Effector memory CD8-positive, alpha-beta T cell (primary cell): ENCODE measurements around the gene VPS13D.

Source experiments
- ATAC-seq: fragments of 150-1000 bp; cut with Tn5 transposase; replicated peaks from 2 replicates; pipeline ENCODE4 v1.10.0; 2021; ENCODE audit warnings: mild to moderate bottlenecking, moderate library complexity
- DNase-seq, 3 experiments: peaks; one replicate each; pipeline ENCODE4 v3.0.0; 2021
- H3K27ac Mint-ChIP-seq, 2 donors: one replicate each; pipeline ENCODE4 v1.8.0; 2022; ENCODE audit warnings: mild to moderate bottlenecking in 2 of 2, mixed read lengths in 2 of 2, moderate library complexity in 2 of 2
- H3K27me3 Mint-ChIP-seq, 2 donors: one replicate each; pipeline ENCODE4 v1.8.0; 2022; ENCODE audit warnings: mixed read lengths in 2 of 2
- H3K36me3 Mint-ChIP-seq: one replicate; pipeline ENCODE4 v1.8.0; 2022; ENCODE audit warnings: mild to moderate bottlenecking, moderate library complexity, mixed read lengths; ENCODE audit not compliant: insufficient read depth
- H3K4me1 Mint-ChIP-seq, 2 donors: one replicate each; pipeline ENCODE4 v1.8.0; 2022; ENCODE audit warnings: low read depth in 2 of 2, mixed read lengths in 2 of 2
- H3K4me3 Mint-ChIP-seq, 2 donors: one replicate each; pipeline ENCODE4 v1.8.0; 2022; ENCODE audit warnings: mild to moderate bottlenecking in 2 of 2, mixed read lengths in 2 of 2, moderate library complexity in 2 of 2
- H3K9me3 Mint-ChIP-seq, 2 donors: one replicate each; pipeline ENCODE4 v1.8.0; 2022; ENCODE audit warnings: mixed read lengths in 2 of 2

Gene VPS13D

GRCh38 chr1:12505231-12505630 lies 275.4 kb downstream of the VPS13D start:
- ATAC-seq (no peak), DNase-seq (no peak)
- no peak overlapping the region for H3K4me3 Mint-ChIP-seq
- no peaks in the 10 kb centered on the region for H3K9me3 Mint-ChIP-seq
- peak overlapping the region in 1 of 2 donors; percentile 55 for H3K27ac Mint-ChIP-seq
- H3K27me3 Mint-ChIP-seq, result no peaks in the 10 kb centered on the region
- peaks cover 9 to 12% of the 10 kb centered on the region in 2 donors for H3K4me1 Mint-ChIP-seq
- H3K36me3 Mint-ChIP-seq, result peaks cover 12% of the 10 kb centered on the region

GRCh38 chr1:12505639-12506280 lies 275.9 kb downstream of the VPS13D start:
- Mint-ChIP-seq H3K9me3 (no peaks in the 10 kb centered on the region), H3K4me3 (no peak overlapping the region), H3K27ac (peak overlapping the region in 1 of 2 donors; percentile 55), H3K27me3 (no peaks in the 10 kb centered on the region), H3K4me1 (peaks cover 14 to 17% of the 10 kb centered on the region in 2 donors), H3K36me3 (peaks cover 17% of the 10 kb centered on the region)
- no peak for DNase-seq
- no peak for ATAC-seq

GRCh38 chr1:12506281-12507280 lies 276.8 kb downstream of the VPS13D start:
- Mint-ChIP-seq H3K27me3 (no peaks in the 10 kb centered on the region), H3K4me1 (peaks cover 18 to 21% of the 10 kb centered on the region in 2 donors), H3K4me3 (no peak overlapping the region), H3K27ac (peak overlapping the region in 1 of 2 donors; percentile 23), H3K36me3 (peaks cover 18% of the 10 kb centered on the region), H3K9me3 (no peaks in the 10 kb centered on the region)
- ATAC-seq (no peak), DNase-seq (no peak)

GRCh38 chr1:12507631-12508030 lies 277.8 kb downstream of the VPS13D start:
- Mint-ChIP-seq H3K27me3 (no peaks in the 10 kb centered on the region), H3K4me3 (no peak overlapping the region), H3K36me3 (peaks cover 18% of the 10 kb centered on the region), H3K4me1 (peaks cover 17% of the 10 kb centered on the region in 2 donors), H3K9me3 (no peaks in the 10 kb centered on the region), H3K27ac (peak overlapping the region in 1 of 2 donors; percentile 49)
- DNase-seq, result no peak
- no peak for ATAC-seq

- H3K27ac Mint-ChIP-seq, result peak overlapping the region in 1 of 2 donors; percentile 23
- ATAC-seq (no peak), DNase-seq (no peak)
- H3K36me3 Mint-ChIP-seq, result peaks cover 18% of the 10 kb centered on the region
- H3K27me3 Mint-ChIP-seq, result no peaks in the 10 kb centered on the region
- H3K4me3 Mint-ChIP-seq, result peak overlapping the region in 1 of 2 donors; percentile 14
- H3K4me1 Mint-ChIP-seq, result peaks cover 17 to 22% of the 10 kb centered on the region in 2 donors
- peaks cover 0 to 3% of the 10 kb centered on the region in 2 donors for H3K9me3 Mint-ChIP-seq
Measured at GRCh38 chr1:12508849-12509248, 279.0 kb downstream of the VPS13D start.

- ATAC-seq (no peak), DNase-seq (no peak)
- peaks cover 17 to 22% of the 10 kb centered on the region in 2 donors for H3K4me1 Mint-ChIP-seq
- H3K27me3 Mint-ChIP-seq, result no peaks in the 10 kb centered on the region
- H3K4me3 Mint-ChIP-seq, result peak overlapping the region; percentile 57 to 70
- H3K27ac Mint-ChIP-seq, result peak overlapping the region; percentile 93 to 96
- peaks cover 0 to 3% of the 10 kb centered on the region in 2 donors for H3K9me3 Mint-ChIP-seq
- peaks cover 9% of the 10 kb centered on the region for H3K36me3 Mint-ChIP-seq
Measured at GRCh38 chr1:12511128-12511484, 281.3 kb downstream of the VPS13D start.

GRCh38 chr1:12511516-12512468 lies 282.0 kb downstream of the VPS13D start:
- Mint-ChIP-seq H3K27ac (peak overlapping the region; percentile 65 to 93), H3K4me3 (peak overlapping the region in 1 of 2 donors; percentile 38), H3K36me3 (peaks cover 9% of the 10 kb centered on the region)

GRCh38 chr1:12513181-12513580 lies 283.4 kb downstream of the VPS13D start:
- DNase-seq (no peak), ATAC-seq (no peak)
- H3K4me3 Mint-ChIP-seq, result no peak overlapping the region
- H3K9me3 Mint-ChIP-seq, result peaks cover 0 to 3% of the 10 kb centered on the region in 2 donors
- H3K27ac Mint-ChIP-seq, result peak overlapping the region in 1 of 2 donors; percentile 19
- H3K4me1 Mint-ChIP-seq, result peaks cover 17 to 22% of the 10 kb centered on the region in 2 donors
- no peaks in the 10 kb centered on the region for H3K27me3 Mint-ChIP-seq
- peaks cover 9% of the 10 kb centered on the region for H3K36me3 Mint-ChIP-seq

More at GRCh38 chr1:12511516-12512468, 282.0 kb downstream of the VPS13D start:
- Mint-ChIP-seq H3K27me3 (no peaks in the 10 kb centered on the region), H3K9me3 (peaks cover 0 to 3% of the 10 kb centered on the region in 2 donors), H3K4me1 (peaks cover 17 to 22% of the 10 kb centered on the region in 2 donors)
- DNase-seq (no peak), ATAC-seq (no peak)

- Mint-ChIP-seq H3K36me3 (peaks cover 9% of the 10 kb centered on the region), H3K4me3 (no peak overlapping the region), H3K4me1 (peaks cover 22 to 30% of the 10 kb centered on the region in 2 donors), H3K9me3 (peaks cover 0 to 3% of the 10 kb centered on the region in 2 donors), H3K27ac (no peak overlapping the region), H3K27me3 (peaks cover 0 to 6% of the 10 kb centered on the region in 2 donors)
- DNase-seq (no peak), ATAC-seq (no peak)
Measured at GRCh38 chr1:12514590-12514989, 284.8 kb downstream of the VPS13D start.

- peaks cover 0 to 6% of the 10 kb centered on the region in 2 donors for H3K27me3 Mint-ChIP-seq
- no peak for ATAC-seq
- H3K4me1 Mint-ChIP-seq, result peaks cover 17 to 30% of the 10 kb centered on the region in 2 donors
- peak overlapping the region in 1 of 2 donors; percentile 54 for H3K27ac Mint-ChIP-seq
- peaks cover 0 to 3% of the 10 kb centered on the region in 2 donors for H3K9me3 Mint-ChIP-seq
- H3K4me3 Mint-ChIP-seq, result no peak overlapping the region
- H3K36me3 Mint-ChIP-seq, result peaks cover 5% of the 10 kb centered on the region
- DNase-seq, result no peak
Measured at GRCh38 chr1:12515234-12515633, 285.4 kb downstream of the VPS13D start.

GRCh38 chr1:12516741-12517140 lies 286.9 kb downstream of the VPS13D start:
- DNase-seq (no peak), ATAC-seq (no peak)
- Mint-ChIP-seq H3K9me3 (peaks cover 0 to 3% of the 10 kb centered on the region in 2 donors), H3K4me1 (peaks cover 5 to 18% of the 10 kb centered on the region in 2 donors), H3K27me3 (peaks cover 0 to 6% of the 10 kb centered on the region in 2 donors), H3K4me3 (no peak overlapping the region), H3K27ac (no peak overlapping the region), H3K36me3 (no peaks in the 10 kb centered on the region)

- Mint-ChIP-seq H3K27ac (peak overlapping the region; percentile 50 to 63), H3K4me3 (no peak overlapping the region), H3K9me3 (no peaks in the 10 kb centered on the region), H3K36me3 (no peaks in the 10 kb centered on the region), H3K27me3 (peaks cover 0 to 6% of the 10 kb centered on the region in 2 donors), H3K4me1 (peaks cover 5 to 13% of the 10 kb centered on the region in 2 donors)
- peak; percentile 39 for ATAC-seq
- DNase-seq, result no peak
Measured at GRCh38 chr1:12518931-12519692, 289.3 kb downstream of the VPS13D start.
